ENCODE results near the gene PVR. TPM values are rescaled to one million over a fixed set of nuclear protein-coding genes. Genes with fewer than 3 reads are reported as not detected.
A peak's percentile ranks its signal among the peaks of the same experiment; 100 is the strongest.

PVR gene
- total RNA-seq, 2 donors from 2014 or later = 27.5 to 64.7 TPM

DNA sequence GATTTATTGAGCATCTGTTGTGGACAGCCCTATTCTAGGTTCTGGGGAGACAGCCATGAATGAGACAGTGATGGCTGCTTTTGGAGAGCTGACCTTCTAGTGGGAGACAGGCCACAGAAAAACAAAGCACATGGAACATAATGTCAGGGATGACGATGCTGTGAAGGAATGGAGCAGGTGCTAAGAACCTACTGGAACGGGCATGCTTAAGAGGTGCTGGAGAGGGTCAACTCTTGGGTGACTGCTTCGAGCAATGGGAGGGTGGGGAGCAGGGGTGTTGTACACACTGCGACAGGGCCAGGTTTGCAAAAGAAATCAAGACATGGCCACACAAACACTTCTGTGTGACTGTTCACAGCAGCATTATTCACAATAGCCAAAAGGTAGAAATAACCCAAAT lies 43.2 kb downstream of the PVR start:
- no peak for DNase-seq
- ATAC-seq = no peak
- intact Hi-C loops (cut with DNase I) = loop anchor here in 1 of 2 donors (5.0 kb wide), 1 partner anchor 160 kb away; the partner anchor contains the start of gene NECTIN2

- ATAC-seq (no peak), DNase-seq (no peak)
- intact Hi-C loops (cut with DNase I) = loop anchor here in 1 of 2 donors (2.0 to 5.0 kb wide), 2 partner anchors 35 to 159 kb away; partner anchors contain the start of gene NECTIN2
Observed at GRCh38 chr19:44687888-44688287, 44.2 kb downstream of the PVR start.

DNA sequence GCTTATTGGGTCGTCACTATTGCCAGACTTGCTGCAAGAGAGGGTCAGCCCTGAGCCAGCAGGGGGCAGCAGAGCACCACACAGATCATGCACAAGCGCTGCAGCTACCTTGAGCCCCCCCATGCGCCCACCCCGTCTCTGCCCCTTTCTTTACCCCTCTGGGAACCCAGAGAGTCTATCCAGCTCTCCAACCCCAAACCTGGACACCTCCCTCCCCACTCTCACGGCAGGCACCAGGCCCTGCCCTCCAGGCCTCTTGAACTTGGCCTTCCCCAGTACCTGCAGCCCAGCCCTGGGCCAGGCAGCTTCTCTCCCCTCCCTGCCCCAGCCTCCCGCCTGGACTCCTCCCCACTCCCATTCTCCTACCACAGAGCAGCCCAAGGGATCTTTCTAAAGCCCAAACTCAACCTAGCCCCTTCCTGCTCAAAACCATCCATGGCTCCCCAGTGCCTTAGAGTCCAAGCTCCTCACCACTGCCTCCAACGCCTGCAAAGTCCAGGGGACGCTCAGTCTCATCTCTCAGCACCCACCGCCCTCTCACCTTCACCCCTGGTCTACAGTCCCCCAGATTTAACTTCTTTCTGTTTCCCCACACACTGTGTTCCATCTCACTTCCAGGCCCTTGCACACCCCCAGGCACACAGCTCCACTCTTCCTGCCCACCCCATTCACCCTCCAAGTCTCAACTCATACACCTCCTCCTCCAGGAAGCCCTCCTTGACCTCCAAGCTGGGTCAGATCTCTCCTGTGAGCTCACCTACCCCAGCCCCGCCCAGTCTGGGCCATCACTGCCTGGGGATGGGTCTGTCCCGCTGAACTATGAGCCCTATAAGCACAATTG lies 45.8 kb downstream of the PVR start:
- intact Hi-C loops (cut with DNase I) = loop anchor here in 1 of 2 donors (2.0 to 5.0 kb wide), 2 partner anchors 33 to 158 kb away; partner anchors contain the start of gene NECTIN2
- ATAC-seq = peak; percentile 43 to 51

DNA sequence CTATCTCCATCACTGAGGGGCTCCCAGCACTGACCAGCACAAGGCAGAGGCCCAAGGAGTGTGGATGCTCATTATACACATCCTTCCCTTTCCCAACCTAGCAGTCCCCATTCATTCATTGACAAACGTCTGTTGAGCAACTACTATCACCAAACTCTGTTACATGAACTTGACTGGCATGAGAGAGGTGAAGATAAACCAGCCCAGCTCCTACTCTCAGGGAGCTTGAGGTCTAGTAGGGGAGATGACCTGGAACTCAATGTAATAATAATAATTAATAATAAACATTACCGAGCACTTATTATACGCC lies 46.4 kb downstream of the PVR start:
- DNase-seq (no peak), ATAC-seq (no peak)
- intact Hi-C loops (cut with DNase I) = no loop called here

More for the DNA sequence above, 45.8 kb downstream of the PVR start:
- DNase-seq = peak; percentile 82

DNA sequence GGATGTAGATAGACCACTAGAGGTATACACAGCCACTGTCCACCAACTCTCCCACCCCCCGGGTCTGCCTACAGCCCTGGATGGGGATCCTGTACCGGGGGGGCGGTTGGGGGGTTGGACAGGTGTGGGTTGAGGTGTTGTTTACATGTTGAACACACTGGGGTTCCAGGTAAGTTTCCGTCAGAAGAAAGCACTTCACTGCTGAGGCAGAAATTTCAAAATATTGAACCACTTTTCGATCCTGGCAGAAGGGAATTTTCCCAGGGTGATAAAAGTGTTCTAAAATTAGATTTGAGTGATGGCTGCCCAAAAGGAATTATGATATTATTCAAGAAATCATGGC lies 48.6 kb downstream of the PVR start:
- intact Hi-C loops (cut with DNase I) = no loop called here
- ATAC-seq (no peak), DNase-seq (no peak)

GRCh38 chr19:44694184-44694579 lies 50.5 kb downstream of the PVR start:
- DNase-seq = no peak
- intact Hi-C loops (cut with DNase I) = loop anchor here in 1 of 2 donors (2.0 kb wide), 1 partner anchor 25 kb away; no protein-coding TSS in a partner anchor

DNA sequence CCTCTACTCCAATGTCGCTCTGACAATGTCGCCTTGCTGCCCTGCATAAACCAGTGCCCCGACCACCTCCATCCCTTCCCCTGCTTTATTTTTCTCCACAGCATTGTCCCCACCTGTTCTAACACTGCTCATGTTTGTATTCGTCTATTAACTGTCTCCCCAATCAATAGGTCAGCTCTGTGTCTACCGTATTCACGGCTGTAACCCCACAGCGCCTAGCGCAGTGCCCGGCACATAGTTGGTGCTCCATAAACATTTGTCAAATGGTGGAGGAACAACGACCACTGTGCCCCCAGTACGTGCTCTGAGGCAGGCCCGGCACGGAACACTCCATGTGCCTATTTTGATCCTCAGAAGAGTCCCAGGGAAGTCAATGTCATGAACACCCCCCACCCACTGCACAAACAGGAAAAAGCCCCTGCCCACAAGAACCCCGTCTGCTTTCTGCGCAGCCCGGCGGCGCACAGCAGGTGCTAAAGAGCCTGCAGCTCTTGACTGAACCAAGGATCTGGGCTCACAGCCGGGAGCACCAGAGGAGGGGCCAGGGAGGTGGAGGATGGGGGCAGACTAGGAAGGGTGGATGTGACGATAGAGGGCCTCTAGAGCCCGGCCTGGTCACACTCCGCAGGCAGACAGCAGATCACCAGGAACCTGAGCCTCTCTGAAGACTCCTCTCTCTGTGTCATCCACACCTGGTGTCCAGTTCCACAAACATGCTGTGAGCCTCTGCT lies 53.4 kb downstream of the PVR start:
- DNase-seq = no peak
- intact Hi-C loops (cut with DNase I) = no loop called here

More at GRCh38 chr19:44694184-44694579, 50.5 kb downstream of the PVR start:
- ATAC-seq = no peak

DNA sequence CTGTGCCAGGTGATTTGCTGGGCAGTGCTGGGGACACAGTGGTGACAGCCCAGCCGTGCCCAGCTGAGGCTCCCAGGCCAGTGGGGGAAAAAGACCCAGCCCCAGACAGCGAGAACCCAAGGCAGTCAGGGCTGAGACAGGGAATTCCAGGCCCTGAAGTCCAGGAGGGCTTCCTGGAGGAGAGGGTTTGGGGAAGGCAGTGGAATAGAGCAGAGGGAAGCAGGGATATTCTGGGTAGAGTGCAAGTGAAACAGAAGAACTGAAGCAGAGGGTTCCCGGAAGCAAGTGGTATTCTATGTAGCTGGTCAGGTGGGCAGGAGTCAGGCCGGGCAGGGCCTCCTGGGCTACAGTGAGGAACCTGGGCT lies 53.9 kb downstream of the PVR start:
- ATAC-seq = no peak
- intact Hi-C loops (cut with DNase I) = no loop called here

More for the DNA sequence above, 53.4 kb downstream of the PVR start:
- ATAC-seq = no peak

DNA sequence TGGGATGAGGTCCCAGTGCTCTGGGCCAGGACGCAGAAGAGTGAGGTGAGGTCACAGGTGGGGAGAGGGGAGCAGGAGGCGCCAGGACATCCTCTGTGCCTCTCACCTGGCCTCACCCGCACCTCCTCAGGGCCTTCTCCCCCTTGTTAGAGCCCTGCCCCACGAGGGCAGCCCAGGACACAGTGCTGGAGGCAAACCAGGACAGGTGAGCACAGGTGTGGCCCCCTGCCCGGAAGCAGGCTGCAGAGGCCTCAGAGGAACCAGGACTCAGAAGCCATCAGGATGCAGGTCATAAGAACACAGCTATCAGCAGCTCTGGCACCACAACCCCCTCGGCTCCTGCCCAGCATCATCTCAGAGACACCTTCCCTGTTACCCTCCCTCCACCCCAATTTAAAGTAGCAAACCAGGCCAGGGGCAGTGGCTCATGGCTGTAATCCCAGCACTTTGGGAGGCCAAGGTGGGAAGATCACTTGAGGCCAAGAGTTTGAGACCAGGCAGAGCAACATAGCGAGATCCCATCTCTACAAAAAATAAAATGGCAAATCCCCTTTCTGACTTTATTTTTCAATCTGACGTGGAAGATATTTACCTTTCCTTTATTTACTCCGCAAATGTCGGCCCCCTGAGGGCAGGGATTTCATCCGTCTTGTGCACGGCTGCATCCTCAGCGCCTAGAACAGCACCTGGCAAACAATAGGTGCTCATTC lies 54.9 kb downstream of the PVR start, which contains the start of gene CEACAM16:
TSS of gene CEACAM16 (plus strand) at position 660 of the 710 bp plus-strand sequence. CDS start 2,306 bp downstream, outside the sequence.
- intact Hi-C loops (cut with DNase I) = no loop called here
- no peak for DNase-seq
- no peak for ATAC-seq

More for the DNA sequence above, 53.9 kb downstream of the PVR start:
- DNase-seq = no peak

DNA sequence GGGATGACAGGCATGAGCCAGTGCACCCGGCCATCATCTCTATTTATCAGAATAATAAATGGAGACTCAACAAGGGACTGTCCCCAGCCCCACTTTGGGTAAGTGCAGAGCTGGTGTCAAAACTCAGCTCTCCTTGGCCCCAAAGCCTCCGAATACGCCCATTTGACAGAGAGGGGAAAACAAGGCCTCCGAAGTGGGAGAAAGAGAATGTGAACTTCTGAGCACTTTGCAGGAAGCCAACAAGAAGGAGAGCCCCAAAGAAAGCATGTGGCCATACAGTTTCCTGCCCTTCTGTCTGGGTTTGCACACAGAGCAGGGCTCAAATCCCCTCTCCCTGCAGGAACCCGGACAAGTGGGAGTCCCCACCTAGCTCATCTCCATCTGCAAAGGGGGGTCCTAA lies 56.8 kb downstream of the PVR start:
- intact Hi-C loops (cut with DNase I) = no loop called here

GRCh38 chr19:44701228-44701627 lies 57.5 kb downstream of the PVR start:
- no peak for ATAC-seq
- no peak for DNase-seq
- intact Hi-C loops (cut with DNase I) = no loop called here

More for the DNA sequence above, 56.8 kb downstream of the PVR start:
- no peak for ATAC-seq
- no peak for DNase-seq

DNA sequence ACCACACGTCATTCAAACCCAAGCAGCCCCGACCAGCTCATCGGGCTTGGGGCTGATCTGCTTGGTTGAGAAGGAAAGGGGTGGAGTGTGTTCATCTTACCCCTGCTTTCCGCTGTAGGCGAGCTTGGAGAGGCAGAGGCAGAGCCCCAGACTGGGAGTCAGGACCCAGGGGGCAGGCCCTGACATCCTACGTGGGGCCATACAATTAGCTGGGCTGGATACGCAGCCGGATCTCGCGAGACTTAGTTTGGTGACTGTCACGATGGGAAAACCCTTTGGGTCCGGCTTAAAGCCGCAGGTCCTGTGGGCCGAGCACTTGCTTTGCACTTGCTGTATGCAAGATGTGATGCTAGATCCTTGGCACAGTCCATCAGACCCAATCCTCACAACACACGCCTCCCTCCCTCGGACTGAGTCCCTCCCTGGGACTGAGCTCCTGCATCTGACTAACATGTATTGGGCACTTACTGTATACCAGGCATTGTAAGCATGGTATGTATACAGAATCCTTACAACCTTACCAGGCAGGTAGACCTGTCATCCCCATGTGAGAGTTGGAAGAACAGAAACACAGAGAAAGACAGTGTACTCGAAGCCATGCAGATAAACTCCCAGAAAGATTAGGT lies 59.0 kb downstream of the PVR start:
- DNase-seq = no peak
- no peak for ATAC-seq
- intact Hi-C loops (cut with DNase I) = no loop called here

DNA sequence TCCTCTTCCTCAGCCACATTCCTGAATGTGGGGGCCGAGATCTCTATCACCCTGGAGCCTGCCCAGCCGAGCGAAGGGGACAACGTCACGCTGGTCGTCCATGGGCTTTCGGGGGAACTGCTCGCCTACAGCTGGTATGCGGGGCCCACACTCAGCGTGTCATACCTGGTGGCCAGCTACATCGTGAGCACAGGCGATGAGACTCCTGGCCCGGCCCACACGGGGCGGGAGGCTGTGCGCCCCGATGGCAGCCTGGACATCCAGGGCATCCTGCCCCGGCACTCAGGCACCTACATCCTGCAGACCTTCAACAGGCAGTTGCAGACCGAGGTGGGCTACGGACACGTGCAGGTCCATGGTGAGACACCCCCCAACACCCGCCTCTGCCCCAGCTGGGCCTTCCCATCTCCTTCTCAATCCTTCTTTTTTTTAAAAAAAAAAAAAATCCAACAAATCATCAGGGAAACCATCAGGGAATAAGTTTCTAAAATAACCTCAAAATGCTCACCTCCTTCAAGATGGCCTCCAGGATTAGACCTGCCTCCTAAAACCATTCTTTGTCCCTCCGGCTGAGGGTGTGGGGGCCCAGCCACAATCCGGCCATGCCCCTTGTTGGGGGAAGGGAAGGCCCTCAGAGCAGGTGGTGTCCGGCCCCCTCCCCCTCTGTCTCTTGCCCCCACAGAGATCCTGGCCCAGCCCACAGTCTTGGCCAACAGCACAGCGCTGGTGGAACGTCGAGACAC lies 59.8 kb downstream of the PVR start:
- intact Hi-C loops (cut with DNase I) = no loop called here
- DNase-seq = no peak
- no peak for ATAC-seq

- intact Hi-C loops (cut with DNase I) = no loop called here
- DNase-seq = no peak
- no peak for ATAC-seq
Observed at GRCh38 chr19:44704982-44705381, 61.3 kb downstream of the PVR start.

DNA sequence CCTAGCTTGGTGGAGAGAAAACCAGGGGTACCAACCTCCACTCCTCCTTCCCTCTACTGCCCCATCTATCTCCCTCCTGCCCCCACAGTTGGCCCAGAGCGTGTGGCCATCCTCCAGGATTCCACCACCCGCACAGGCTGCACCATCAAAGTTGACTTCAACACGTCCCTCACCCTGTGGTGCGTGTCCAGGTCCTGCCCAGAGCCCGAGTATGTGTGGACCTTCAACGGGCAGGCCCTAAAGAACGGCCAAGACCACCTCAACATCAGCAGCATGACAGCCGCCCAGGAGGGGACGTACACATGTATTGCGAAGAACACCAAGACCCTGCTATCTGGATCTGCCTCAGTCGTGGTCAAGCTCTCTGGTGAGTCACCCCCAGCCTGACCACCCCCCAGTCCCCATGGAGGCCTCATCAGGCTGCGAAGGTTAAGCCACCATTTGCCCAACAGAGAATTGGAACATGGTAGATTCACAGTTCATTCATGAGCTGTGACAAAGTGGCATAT lies 61.8 kb downstream of the PVR start:
- intact Hi-C loops (cut with DNase I) = no loop called here

GRCh38 chr19:44706506-44707236 lies 63.0 kb downstream of the PVR start:
- DNase-seq (no peak), ATAC-seq (no peak)
- intact Hi-C loops (cut with DNase I) = no loop called here

More for the DNA sequence above, 61.8 kb downstream of the PVR start:
- ATAC-seq (no peak), DNase-seq (no peak)

- no peak for DNase-seq
Observed at GRCh38 chr19:44707794-44708193, 64.1 kb downstream of the PVR start.

DNA sequence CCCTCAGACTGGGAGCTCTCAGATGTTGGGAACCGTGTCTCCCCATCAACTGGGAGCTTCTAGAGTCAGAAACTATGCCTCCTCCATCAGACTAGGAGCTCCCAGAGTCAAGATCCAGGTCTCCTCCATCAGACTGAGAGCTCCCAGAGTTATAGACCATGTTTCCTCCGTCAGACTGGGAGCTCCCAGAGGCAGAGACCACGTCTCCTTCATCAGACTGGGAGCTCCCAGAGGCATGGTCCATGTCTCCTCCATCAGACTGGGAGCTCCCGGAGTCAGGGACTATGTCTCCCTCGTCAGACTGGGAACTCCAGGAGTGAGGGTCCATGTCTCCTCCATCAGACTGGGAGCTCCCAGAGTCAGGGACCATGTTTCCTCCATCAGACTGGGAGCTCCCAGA lies 65.2 kb downstream of the PVR start:
- DNase-seq (no peak), ATAC-seq (no peak)
- intact Hi-C loops (cut with DNase I) = no loop called here

More at GRCh38 chr19:44707794-44708193, 64.1 kb downstream of the PVR start:
- ATAC-seq = no peak
- intact Hi-C loops (cut with DNase I) = no loop called here

Measured in left cardiac atrium (tissue), 4 donors.